ENCODE results near the gene HOXA2. TPM values are rescaled to one million over a fixed set of nuclear protein-coding genes. Genes with fewer than 3 reads are reported as not detected.

HOXA2 gene
- total RNA-seq, 4 donors from 2014 or later: 0.39 to 2.5 (median 1.8) TPM

Other genes with a start within 250 kb of the HOXA2 start
- 10 to 100 TPM; 13.2 to 18.2 (median 15.0) TPM for gene SKAP2, start 238.1 kb downstream of the HOXA2 start, total RNA-seq
- gene HOXA1, start 6.7 kb downstream of the HOXA2 start, total RNA-seq: 1 to 10 TPM in 2 of 4 donors, under 1 TPM in 2; 0.63 to 3.2 (median 1.9) TPM
- gene HOXA4, start 28.1 kb upstream of the HOXA2 start, total RNA-seq: 1 to 10 TPM; 1.3 to 2.9 (median 2.0) TPM
- gene HOXA5, start 41.0 kb upstream of the HOXA2 start, total RNA-seq: 10 to 100 TPM in 1 of 4 donors, 1 to 10 TPM in 3; 5.1 to 15.1 (median 6.1) TPM
- gene HOXA6, start 45.1 kb upstream of the HOXA2 start, total RNA-seq: 10 to 100 TPM in 3 of 4 donors, 1 to 10 TPM in 1; 5.7 to 15.4 (median 12.4) TPM
- 10 to 100 TPM in 2 of 4 donors, 1 to 10 TPM in 2; 4.9 to 20.2 (median 13.2) TPM for gene HOXA3, start 49.9 kb upstream of the HOXA2 start, total RNA-seq
- 10 to 100 TPM; 10.0 to 26.1 (median 18.1) TPM for gene HOXA7, start 54.0 kb upstream of the HOXA2 start, total RNA-seq
- gene HOXA9, start 62.9 kb upstream of the HOXA2 start, total RNA-seq: 10 to 100 TPM; 43.1 to 50.1 (median 46.9) TPM
- gene HOXA10, start 71.6 kb upstream of the HOXA2 start, total RNA-seq: 10 to 100 TPM in 1 of 4 donors, 1 to 10 TPM in 3; 4.9 to 11.2 (median 6.7) TPM
- gene HOXA11, start 82.5 kb upstream of the HOXA2 start, total RNA-seq: 1 to 10 TPM in 2 of 4 donors, under 1 TPM in 1, not detected in 1; 0.27 to 1.4 (median 1.0) TPM
- gene HOXA13, start 97.4 kb upstream of the HOXA2 start, total RNA-seq: under 1 TPM; 0.11 to 0.54 (median 0.27) TPM
- not detected for gene EVX1, start 140.1 kb upstream of the HOXA2 start, total RNA-seq